Heart left ventricle (tissue), 13 donors: Measurements from ENCODE around the gene IFNA21.

ENCODE experiments used
- POLR2A ChIP-seq, 2 donors: fragments of 450-650 bp; IDR thresholded peaks; one replicate each; pipeline ENCODE4 v1.6.1; 2017; ENCODE audit warnings: antibody characterized with exemption in 2 of 2, mild to moderate bottlenecking in 2 of 2, moderate library complexity in 2 of 2
- TF ChIP-seq, protein P1 (sequence below), 12 donors: fragments of 200-600 bp; sonication (generic) in 4 of 12; IDR thresholded peaks; one replicate each; pipeline versions ENCODE4 v1.5.0 to v1.8.0; 2018 to 2022; ENCODE audit warnings: antibody characterized with exemption in 12 of 12, mild to moderate bottlenecking in 5 of 12
- donor health status: ischemic (EF 13 %, LVEDD 7.1; RV severe dilation, severe dysfunction).
- donor health status: DM: no; HTN: yes; CAD: no.
- donor health status: DM: no; HTN: no; CAD: no.
- donor health status: ischemic (EF 25% LVEDD 6.9; RV normal size, moderate dysfunction).
- donor health status: ischemic (EF 25% LVEDD 5.7; RV mildly dilated, moderate dysfunction).
- donor health status: ischemic (EF 35%, LVEDD 5.7; RV mildly dilated, moderate dysfunction).
- donor health status: nonischemic (EF 11% LVEDD 7.7; RV severe dilation, severe dysfunction).
- donor health status: DM: yes; HTN: yes; CAD: no.
- donor health status: PGD.
- donor health status: ischemic (EF 29% LVEDD 5.4; RV normal size, mild dysfunction).
- donor health status: nonischemic (EF 23%, LVEDD 6.1; RV moderate dilation, normal function).

DNA sequence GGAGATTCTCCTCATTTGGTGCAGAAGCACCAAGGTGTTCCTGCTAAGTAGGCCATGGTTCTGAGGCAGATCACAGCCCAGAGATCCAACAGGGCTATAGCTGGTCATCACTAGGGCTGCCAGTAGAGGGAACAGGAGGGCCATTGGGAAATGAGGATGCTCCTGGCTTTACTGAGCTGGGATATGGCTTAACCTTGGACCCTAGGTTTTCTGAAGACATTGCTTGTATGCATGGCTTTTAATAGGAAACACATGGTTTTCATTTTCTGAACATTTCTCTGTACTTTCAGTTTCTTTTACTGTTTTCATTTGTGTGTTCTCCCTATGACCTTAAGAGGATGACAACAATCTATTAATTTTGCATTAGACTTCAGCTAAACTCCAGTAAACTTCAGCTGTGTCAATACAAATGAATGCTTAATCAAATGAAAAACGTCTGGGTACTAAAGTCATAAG, 25.0 kb downstream of the IFNA21 start, which contains the start of gene IFNW1:
- TF ChIP-seq, protein P1, sequence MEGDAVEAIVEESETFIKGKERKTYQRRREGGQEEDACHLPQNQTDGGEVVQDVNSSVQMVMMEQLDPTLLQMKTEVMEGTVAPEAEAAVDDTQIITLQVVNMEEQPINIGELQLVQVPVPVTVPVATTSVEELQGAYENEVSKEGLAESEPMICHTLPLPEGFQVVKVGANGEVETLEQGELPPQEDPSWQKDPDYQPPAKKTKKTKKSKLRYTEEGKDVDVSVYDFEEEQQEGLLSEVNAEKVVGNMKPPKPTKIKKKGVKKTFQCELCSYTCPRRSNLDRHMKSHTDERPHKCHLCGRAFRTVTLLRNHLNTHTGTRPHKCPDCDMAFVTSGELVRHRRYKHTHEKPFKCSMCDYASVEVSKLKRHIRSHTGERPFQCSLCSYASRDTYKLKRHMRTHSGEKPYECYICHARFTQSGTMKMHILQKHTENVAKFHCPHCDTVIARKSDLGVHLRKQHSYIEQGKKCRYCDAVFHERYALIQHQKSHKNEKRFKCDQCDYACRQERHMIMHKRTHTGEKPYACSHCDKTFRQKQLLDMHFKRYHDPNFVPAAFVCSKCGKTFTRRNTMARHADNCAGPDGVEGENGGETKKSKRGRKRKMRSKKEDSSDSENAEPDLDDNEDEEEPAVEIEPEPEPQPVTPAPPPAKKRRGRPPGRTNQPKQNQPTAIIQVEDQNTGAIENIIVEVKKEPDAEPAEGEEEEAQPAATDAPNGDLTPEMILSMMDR (IDR thresholded peaks at IDR 0.05): no peak
- no peak for TF ChIP-seq POLR2A (IDR thresholded peaks at IDR 0.05)
